Mesenchymal stem cell (in vitro differentiated cells and primary cell): ENCODE measurements around the gene SPTLC2.

ENCODE experiments used
- DNase-seq: peaks from one replicate; pipeline ENCODE4 v3.0.0-alpha.2; 2013
- H2AFZ ChIP-seq: one replicate; pipeline ENCODE4 v1.6.1; 2013; ENCODE audit warnings: low read depth, mild to moderate bottlenecking, control low read depth, inconsistent platforms, low read length, moderate library complexity
- H2AK5ac ChIP-seq: 2 replicates; pipeline ENCODE4 v1.6.1; 2013; ENCODE audit warnings: low read length, moderate library complexity, mild to moderate bottlenecking, inconsistent platforms; ENCODE audit not compliant: severe bottlenecking
- H2BK120ac ChIP-seq: one replicate; pipeline ENCODE4 v1.6.1; 2013; ENCODE audit warnings: low read depth, mild to moderate bottlenecking, inconsistent platforms, low read length, moderate library complexity
- H2BK12ac ChIP-seq, 2 experiments: one replicate each; pipeline ENCODE4 v1.6.1; 2013; ENCODE audit warnings: inconsistent platforms in 2 of 2, low read length in 2 of 2, mild to moderate bottlenecking in 2 of 2, moderate library complexity in 2 of 2, control low read depth in 1 of 2
- H2BK15ac ChIP-seq: one replicate; pipeline ENCODE4 v1.6.1; 2013; ENCODE audit warnings: mild to moderate bottlenecking, low read depth, inconsistent platforms; ENCODE audit not compliant: poor library complexity, severe bottlenecking
- H2BK5ac ChIP-seq: 2 replicates; pipeline ENCODE4 v1.6.1; 2013; ENCODE audit warnings: low read depth, mild to moderate bottlenecking, low read length, control low read depth, inconsistent platforms; ENCODE audit not compliant: poor library complexity, severe bottlenecking
- H3K14ac ChIP-seq, 2 experiments: one replicate each; pipeline ENCODE4 v1.6.1; 2013; ENCODE audit warnings: inconsistent platforms in 2 of 2, low read length in 2 of 2, control low read depth in 1 of 2, mild to moderate bottlenecking in 1 of 2, moderate library complexity in 1 of 2
- H3K18ac ChIP-seq, 2 experiments: one replicate each; pipeline ENCODE4 v1.6.1; 2013; ENCODE audit warnings: inconsistent platforms in 2 of 2, low read length in 2 of 2, control low read depth in 1 of 2, low read depth in 1 of 2, mild to moderate bottlenecking in 1 of 2
- H3K23ac ChIP-seq, 2 experiments: one replicate each; pipeline ENCODE4 v1.6.1; 2013; ENCODE audit warnings: inconsistent platforms in 2 of 2, low read length in 2 of 2, mild to moderate bottlenecking in 2 of 2, moderate library complexity in 2 of 2, control low read depth in 1 of 2
- H3K27ac ChIP-seq: 2 replicates; pipeline ENCODE4 v1.5.1; 2013; ENCODE audit warnings: mild to moderate bottlenecking, moderate library complexity, low read length, control low read depth, inconsistent platforms; ENCODE audit not compliant: poor library complexity, severe bottlenecking
- H3K27me3 ChIP-seq, 2 experiments: 2 replicates each; pipeline versions ENCODE4 v1.6.1 to v1.7.0; 2013; ENCODE audit warnings: low read length in 2 of 2, mild to moderate bottlenecking in 2 of 2, moderate library complexity in 2 of 2, control low read depth in 1 of 2, inconsistent platforms in 1 of 2; ENCODE audit not compliant: control insufficient read depth in 1 of 2, insufficient read depth in 1 of 2
- H3K36me3 ChIP-seq, 2 experiments: 2 replicates each; pipeline versions ENCODE4 v1.6.1 to v1.7.0; 2013; ENCODE audit warnings: low read length in 2 of 2, control low read depth in 1 of 2, inconsistent platforms in 1 of 2, low read depth in 1 of 2, mild to moderate bottlenecking in 1 of 2; ENCODE audit not compliant: insufficient read depth in 2 of 2, control insufficient read depth in 1 of 2
- H3K4ac ChIP-seq, 2 experiments: one replicate each; pipeline ENCODE4 v1.6.1; 2013; ENCODE audit warnings: inconsistent platforms in 2 of 2, low read length in 2 of 2, mild to moderate bottlenecking in 2 of 2, moderate library complexity in 2 of 2, control low read depth in 1 of 2, low read depth in 1 of 2
- H3K4me1 ChIP-seq: 2 replicates; pipeline ENCODE4 v1.6.1; 2013; ENCODE audit warnings: low read depth, low read length, control low read depth; ENCODE audit not compliant: control insufficient read depth, insufficient read depth
- H3K4me2 ChIP-seq: 2 replicates; pipeline ENCODE4 v1.6.1; 2013; ENCODE audit warnings: low read length, mild to moderate bottlenecking, inconsistent platforms; ENCODE audit not compliant: poor library complexity, severe bottlenecking
- H3K4me3 ChIP-seq, 2 experiments: 2 replicates each; pipeline versions ENCODE4 v1.5.1 to v1.7.0; 2013; ENCODE audit warnings: low read length in 2 of 2, mild to moderate bottlenecking in 2 of 2, control low read depth in 1 of 2, low read depth in 1 of 2; ENCODE audit not compliant: insufficient read depth in 1 of 2
- H3K79me1 ChIP-seq: replicated peaks from 2 replicates; pipeline ENCODE4 v1.6.1; 2013; ENCODE audit warnings: mild to moderate bottlenecking, control low read depth, low read length, inconsistent platforms; ENCODE audit not compliant: poor library complexity, severe bottlenecking
- H3K9ac ChIP-seq: 2 replicates; pipeline ENCODE4 v1.7.0; 2013; ENCODE audit warnings: mild to moderate bottlenecking, low read length, moderate library complexity
- H3K9me3 ChIP-seq: 2 replicates; pipeline ENCODE4 v1.7.0; 2013; ENCODE audit warnings: mild to moderate bottlenecking, low read length; ENCODE audit not compliant: control insufficient read depth
- H4K8ac ChIP-seq: one replicate; pipeline ENCODE4 v1.6.1; 2013; ENCODE audit warnings: inconsistent platforms, mild to moderate bottlenecking, low read length, moderate library complexity
- H4K91ac ChIP-seq: one replicate; pipeline ENCODE4 v1.6.1; 2013; ENCODE audit warnings: mild to moderate bottlenecking, low read length, inconsistent platforms
- WGBS: methylation state at CpG from one replicate; pipeline ENCODE4 v1.1.7; 2013; ENCODE audit warnings: mixed read lengths; 5-methylcytosine and 5-hydroxymethylcytosine counted together

SPTLC2 gene

DNA sequence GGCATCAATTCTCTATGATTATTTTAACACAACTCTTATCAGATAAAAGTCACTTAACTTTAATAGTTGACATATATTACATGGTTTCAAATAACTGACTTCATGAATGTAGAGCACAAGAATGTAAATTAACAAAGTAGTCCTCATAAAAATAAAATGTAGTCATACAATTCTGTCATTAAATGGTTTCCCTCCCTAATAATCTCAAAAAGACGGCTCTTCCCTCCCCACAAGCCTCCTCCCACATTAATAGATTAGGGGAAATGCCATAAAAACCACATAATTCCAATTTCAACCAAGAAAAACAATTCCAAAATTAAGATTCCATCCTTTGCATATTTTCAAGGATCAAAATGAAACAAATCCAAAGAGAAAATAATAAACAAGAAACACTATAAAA lies 36.7 kb downstream of the SPTLC2 start:
- Histone ChIP-seq H2AK5ac (no peak overlapping the region), H3K79me1 (peaks cover 13% of the 10 kb centered on the region), H2AFZ (no peak overlapping the region), H3K4me2 (no peak overlapping the region), H3K14ac (no peak overlapping the region), H3K27ac (no peak overlapping the region), H3K9ac (no peak overlapping the region), H3K4ac (no peak overlapping the region), H3K23ac (no peak overlapping the region), H4K8ac (no peak overlapping the region), H2BK120ac (no peak overlapping the region), H3K27me3 (no peaks in the 10 kb centered on the region), H3K4me3 (peak overlapping the region in 1 of 2 experiments; percentile 54), H4K91ac (no peak overlapping the region), H3K4me1 (peaks cover 12% of the 10 kb centered on the region), H2BK5ac (no peak overlapping the region), H3K18ac (no peak overlapping the region), H2BK15ac (no peak overlapping the region), H3K36me3 (peaks cover 10 to 17% of the 10 kb centered on the region in 2 experiments), H2BK12ac (no peak overlapping the region), H3K9me3 (no peaks in the 10 kb centered on the region)
- no peak for DNase-seq
- WGBS, result 97% methylated on average over 1 of the region's 1 CpG

GRCh38 chr14:77579065-77579464 lies 37.4 kb downstream of the SPTLC2 start:
- no peak overlapping the region for H2BK15ac ChIP-seq
- no peak overlapping the region for H3K18ac ChIP-seq
- no peak for DNase-seq
- no peak overlapping the region for H2BK120ac ChIP-seq
- H3K36me3 ChIP-seq, result peaks cover 10 to 17% of the 10 kb centered on the region in 2 experiments
- no peak overlapping the region for H2BK5ac ChIP-seq
- no peaks in the 10 kb centered on the region for H3K9me3 ChIP-seq
- H3K4me3 ChIP-seq, result peak overlapping the region in 1 of 2 experiments; percentile 54
- H3K23ac ChIP-seq, result no peak overlapping the region
- H3K4ac ChIP-seq, result no peak overlapping the region
- no peak overlapping the region for H4K91ac ChIP-seq
- H3K14ac ChIP-seq, result no peak overlapping the region
- no peak overlapping the region for H4K8ac ChIP-seq
- H3K9ac ChIP-seq, result peak overlapping the region; percentile 45
- no peak overlapping the region for H2AK5ac ChIP-seq
- no peak overlapping the region for H3K4me2 ChIP-seq
- 100% methylated on average over 2 of the region's 2 CpGs for WGBS
- H2AFZ ChIP-seq, result no peak overlapping the region
- peaks cover 12% of the 10 kb centered on the region for H3K79me1 ChIP-seq
- H3K27me3 ChIP-seq, result no peaks in the 10 kb centered on the region
- no peak overlapping the region for H2BK12ac ChIP-seq
- no peak overlapping the region for H3K27ac ChIP-seq
- H3K4me1 ChIP-seq, result peaks cover 11% of the 10 kb centered on the region

- Histone ChIP-seq H4K91ac (no peak overlapping the region), H3K9me3 (no peaks in the 10 kb centered on the region), H2BK5ac (no peak overlapping the region), H3K14ac (no peak overlapping the region), H3K27me3 (no peaks in the 10 kb centered on the region), H2BK15ac (no peak overlapping the region), H3K4me3 (no peak overlapping the region), H3K79me1 (peaks cover 14% of the 10 kb centered on the region), H2BK12ac (no peak overlapping the region), H3K4me1 (peaks cover 5% of the 10 kb centered on the region), H3K36me3 (peaks cover 15 to 24% of the 10 kb centered on the region in 2 experiments), H2AK5ac (no peak overlapping the region), H4K8ac (no peak overlapping the region), H2AFZ (no peak overlapping the region), H3K18ac (no peak overlapping the region), H2BK120ac (no peak overlapping the region), H3K4me2 (no peak overlapping the region), H3K9ac (no peak overlapping the region), H3K23ac (no peak overlapping the region), H3K4ac (no peak overlapping the region), H3K27ac (no peak overlapping the region)
- DNase-seq, result no peak
- 67% methylated on average over 3 of the region's 4 CpGs for WGBS
These were observed 41.9 kb downstream of the SPTLC2 start for GRCh38 chr14:77574446-77575115.

DNA sequence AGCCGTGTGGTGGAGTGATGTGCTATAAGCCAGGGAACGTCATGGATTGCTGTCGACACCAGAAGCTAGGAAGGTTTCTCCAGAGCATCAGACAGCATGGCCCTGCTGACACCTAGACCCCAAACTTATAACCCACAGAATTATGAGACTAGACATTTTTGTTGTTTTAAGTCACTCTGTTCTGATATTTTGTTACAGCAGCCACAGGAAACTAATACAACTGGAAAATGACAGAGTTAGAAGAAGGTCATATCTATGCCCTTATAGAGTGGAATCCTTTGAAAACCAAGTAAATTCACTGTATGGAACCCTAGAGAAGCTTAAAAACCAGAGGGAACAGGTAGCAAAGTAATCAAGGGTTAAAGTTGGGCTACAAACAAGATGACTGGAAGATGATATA lies 42.5 kb downstream of the SPTLC2 start:
- Histone ChIP-seq H3K4me1 (peaks cover 4% of the 10 kb centered on the region), H2BK120ac (no peak overlapping the region), H3K9ac (no peak overlapping the region)

More for the DNA sequence above, 42.5 kb downstream of the SPTLC2 start:
- Histone ChIP-seq H3K27me3 (no peaks in the 10 kb centered on the region), H3K4me3 (no peak overlapping the region), H3K14ac (no peak overlapping the region), H4K8ac (no peak overlapping the region), H3K27ac (no peak overlapping the region), H3K4me2 (no peak overlapping the region), H3K23ac (no peak overlapping the region), H2BK15ac (no peak overlapping the region), H2AK5ac (no peak overlapping the region), H3K9me3 (no peaks in the 10 kb centered on the region), H3K18ac (no peak overlapping the region), H3K79me1 (peaks cover 14% of the 10 kb centered on the region), H4K91ac (no peak overlapping the region), H3K4ac (no peak overlapping the region), H3K36me3 (peaks cover 15 to 30% of the 10 kb centered on the region in 2 experiments), H2BK5ac (no peak overlapping the region), H2BK12ac (no peak overlapping the region), H2AFZ (no peak overlapping the region)
- no peak for DNase-seq
- WGBS, result 95% methylated on average over 3 of the region's 3 CpGs
